HG03045 (cell line): ENCODE results near the gene RAB28.

Source experiments
- ATAC-seq: cut with Tn5 transposase; IDR thresholded peaks from one replicate; pipeline ENCODE4 v1.9.1; 2021; ENCODE audit warnings: mild to moderate bottlenecking, moderate library complexity; ENCODE audit not compliant: unreplicated experiment

RAB28 gene

GRCh38 chr4:13484122-13484748 is at the start of gene RAB28:
Gene RAB28, minus strand, starts transcription at chr4:13484340.
- ATAC-seq = peak; percentile 99

GRCh38 chr4:13531625-13531998 is 47.5 kb upstream of the RAB28 start:
- no peak for ATAC-seq

DNA sequence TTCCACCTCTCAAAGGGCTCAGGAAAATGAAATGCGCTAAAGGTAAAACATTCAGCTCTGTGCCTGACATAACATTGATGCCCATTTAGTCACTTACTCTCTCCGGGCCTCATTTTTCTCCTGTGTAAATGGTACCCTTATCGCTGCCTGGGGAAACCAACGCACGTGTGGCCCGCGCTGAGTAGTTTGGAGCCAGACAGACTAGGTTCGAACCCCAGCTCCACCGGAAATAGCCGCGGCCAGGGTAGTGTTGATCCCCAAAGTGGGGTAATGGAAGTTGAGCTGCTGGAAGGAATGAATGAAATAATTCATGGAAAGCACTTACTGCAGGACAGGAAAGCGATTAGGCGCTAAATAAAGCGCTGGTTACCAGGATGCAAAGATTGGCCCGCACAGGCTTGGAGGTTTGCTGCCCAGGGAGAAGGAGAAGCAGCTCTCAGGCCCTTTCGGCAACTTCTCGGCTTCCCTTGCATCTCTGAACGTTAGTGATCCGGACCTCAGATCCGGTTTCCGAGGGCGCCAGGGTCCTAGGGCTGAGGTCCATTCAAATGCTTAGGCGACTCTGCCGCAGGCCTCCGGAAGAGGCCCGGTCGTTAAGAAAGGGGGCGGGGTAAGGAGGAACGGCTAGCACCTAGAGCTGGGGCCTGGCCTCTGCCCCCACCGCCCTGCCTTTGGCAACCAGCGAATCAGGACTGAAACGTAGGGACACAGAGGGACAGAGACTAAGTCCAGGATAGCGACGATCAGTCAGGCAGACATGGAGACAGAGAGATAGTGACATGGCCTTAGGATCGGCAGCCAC is 46.9 kb upstream of the RAB28 start:
- ATAC-seq = no peak

- ATAC-seq = no peak
These were observed 45.2 kb upstream of the RAB28 start for GRCh38 chr4:13529128-13529919.

GRCh38 chr4:13528821-13529127 is 44.6 kb upstream of the RAB28 start:
- no peak for ATAC-seq

DNA sequence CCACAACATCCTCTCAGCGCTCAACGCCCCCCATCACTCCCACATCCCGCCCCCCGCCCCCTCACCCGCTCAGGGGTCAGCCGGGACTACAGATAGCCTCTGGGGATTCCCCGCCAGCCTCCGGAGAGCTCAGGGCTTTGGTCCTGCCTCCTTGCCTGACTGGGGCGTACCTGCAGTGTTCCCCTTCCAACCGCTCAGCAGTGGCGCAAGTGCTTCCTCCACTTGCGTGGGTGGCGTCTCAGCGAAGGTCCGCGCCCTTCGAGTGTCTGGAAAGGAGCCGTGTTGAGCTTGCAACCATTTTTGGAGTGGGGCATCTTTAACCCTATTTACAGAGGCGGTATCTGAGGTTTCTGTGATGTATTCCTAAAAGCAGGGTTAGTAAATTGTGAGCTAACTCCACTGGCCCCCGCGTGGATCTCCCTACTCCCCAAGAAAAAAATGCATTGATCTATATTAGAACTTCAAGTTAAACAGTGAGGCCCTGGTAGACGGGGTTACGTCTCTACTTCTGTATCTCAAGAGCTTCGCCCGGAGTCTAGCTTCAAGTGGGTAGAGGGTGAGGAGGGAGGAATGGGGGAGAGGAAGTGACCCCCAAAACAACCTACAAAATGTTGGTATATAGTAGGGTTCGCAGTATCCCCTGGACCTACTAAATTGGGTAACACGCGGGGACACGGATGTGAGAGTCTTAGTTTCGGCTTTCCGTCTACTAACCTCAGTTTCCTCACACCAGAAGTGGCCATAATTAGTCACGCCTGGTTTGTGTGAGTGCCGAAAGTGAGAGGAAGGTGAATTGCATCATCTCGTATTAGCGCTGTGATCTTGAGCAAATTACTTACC is 44.1 kb upstream of the RAB28 start:
- peak; percentile 56 for ATAC-seq

- no peak for ATAC-seq
These were observed 43.2 kb upstream of the RAB28 start for GRCh38 chr4:13527192-13527980.

DNA sequence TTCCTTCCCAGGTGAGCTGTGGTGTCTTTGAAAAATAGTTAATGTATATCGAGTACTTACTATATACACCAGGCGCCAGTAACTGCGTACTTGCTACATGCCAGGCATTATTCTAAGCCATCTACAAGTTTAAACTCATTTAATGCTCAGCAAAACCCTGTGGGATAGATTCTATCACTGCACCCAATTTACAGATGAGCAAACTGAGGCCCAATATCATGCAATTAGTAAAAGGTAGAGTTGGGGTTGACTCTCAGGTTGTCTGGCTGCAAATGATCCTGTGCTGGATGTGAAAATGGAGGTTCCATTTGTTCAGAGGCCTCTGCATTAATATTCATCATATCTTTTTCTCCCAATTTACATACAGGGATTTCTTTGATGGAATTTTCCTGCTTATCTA is 42.5 kb upstream of the RAB28 start:
- no peak for ATAC-seq

DNA sequence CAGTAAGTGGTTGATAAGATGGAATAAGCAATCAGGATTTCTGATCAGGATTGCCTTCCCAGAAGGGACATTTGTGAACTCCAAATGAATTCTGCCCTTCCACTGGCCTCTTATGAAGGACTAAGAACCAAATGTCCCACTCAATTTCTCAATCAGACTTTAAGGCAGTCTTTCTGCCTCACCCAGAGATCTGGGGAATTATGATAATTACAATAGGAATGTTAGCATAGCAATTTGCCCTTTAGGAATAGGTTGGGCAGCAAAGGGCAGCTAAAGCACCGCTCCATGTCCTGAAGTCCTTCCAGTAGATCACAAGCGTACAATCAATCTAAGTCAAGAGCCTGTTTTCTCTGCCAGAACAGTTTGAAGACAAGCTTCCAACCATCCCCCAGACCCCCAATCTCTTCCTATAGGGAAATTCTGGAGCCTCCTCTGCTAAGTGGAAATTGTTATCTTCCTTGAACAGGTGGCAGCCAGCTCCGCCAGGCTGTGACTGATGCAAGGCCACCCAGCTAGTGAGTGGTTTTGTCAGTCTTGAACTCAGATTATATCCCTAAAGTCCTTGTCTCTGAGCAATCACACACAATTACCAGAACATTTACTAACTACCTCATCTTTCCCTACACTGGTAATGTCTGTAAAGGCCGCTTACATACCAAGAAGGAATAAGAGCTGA is 41.6 kb upstream of the RAB28 start:
- ATAC-seq = no peak

DNA sequence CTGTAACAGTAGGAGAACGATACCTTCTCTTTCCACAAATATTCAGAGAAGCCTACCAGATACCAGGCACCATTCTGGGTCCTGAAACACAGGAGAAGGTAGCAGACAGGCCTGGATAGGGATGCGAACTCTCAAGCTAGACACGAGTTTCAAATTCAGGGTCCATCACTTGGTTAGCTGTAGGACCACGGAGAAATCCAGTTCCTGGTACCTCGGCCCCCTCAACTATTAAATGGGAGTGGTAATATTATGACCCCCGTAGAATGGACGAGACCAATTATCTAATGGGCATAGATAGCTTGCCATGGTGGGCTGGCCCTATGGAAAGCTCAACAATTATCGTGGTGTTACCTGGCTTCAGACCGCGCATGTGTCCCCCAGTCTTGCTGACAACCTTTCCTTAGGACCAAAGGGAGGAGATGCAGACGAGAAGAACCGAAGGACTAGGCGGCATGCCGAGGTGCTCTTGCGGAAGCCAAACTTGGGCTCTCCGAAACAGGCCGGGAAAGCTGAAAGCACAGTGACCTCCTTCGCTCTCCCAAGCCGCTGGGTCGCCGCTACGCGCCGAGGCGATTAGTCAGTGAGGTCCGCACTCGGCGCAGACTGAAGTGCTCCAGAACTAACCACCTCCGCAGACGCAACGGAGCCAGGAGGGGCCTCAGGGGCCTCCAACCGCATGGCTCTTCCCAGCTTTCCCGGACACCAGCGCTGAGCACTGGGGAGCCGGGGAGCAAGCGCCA is 40.5 kb upstream of the RAB28 start:
- no peak for ATAC-seq

- ATAC-seq = no peak
These were observed 39.7 kb upstream of the RAB28 start for GRCh38 chr4:13523591-13524503.

GRCh38 chr4:13523105-13523477 is 39.0 kb upstream of the RAB28 start:
- no peak for ATAC-seq

DNA sequence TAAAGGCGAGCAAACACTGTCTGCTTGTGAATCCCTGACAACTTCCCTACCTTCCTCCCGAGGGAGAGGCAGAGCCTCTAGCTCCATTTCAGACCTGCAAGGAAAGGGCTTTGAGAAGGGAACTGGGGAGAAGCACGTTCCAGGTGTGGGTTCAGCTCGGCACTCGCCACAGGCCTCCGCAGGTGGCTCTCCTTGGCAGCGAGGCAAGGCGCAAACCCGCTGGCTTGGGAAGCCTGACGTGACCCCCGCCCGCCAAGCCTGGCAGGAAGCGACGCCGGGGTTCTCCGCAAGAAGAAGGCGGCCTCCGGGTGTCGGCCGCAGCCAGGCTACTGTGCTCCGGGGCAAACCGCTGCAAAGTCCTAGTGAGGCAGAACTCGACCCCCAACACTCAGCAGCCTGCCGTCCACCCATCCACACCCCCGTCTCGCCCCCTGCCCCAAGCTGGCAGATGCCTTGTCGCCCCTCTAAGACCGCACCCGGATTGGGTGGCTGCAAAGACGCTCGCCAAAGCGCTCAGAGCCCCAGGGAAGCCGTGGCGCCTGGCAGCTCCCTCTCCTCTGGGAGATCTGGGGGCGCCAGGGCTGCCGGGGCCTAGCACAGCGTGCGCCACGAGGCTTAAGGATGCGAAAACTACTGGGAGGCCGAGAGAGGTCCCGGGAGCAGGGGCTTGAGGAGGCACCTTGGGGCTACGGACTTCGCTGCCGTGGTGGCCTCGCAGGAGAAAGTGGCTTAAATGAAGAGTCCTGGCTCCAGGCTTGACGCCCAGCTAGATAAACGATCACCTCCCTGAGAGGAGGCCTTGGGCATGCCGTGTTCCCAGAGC is 38.4 kb upstream of the RAB28 start:
- ATAC-seq = no peak

DNA sequence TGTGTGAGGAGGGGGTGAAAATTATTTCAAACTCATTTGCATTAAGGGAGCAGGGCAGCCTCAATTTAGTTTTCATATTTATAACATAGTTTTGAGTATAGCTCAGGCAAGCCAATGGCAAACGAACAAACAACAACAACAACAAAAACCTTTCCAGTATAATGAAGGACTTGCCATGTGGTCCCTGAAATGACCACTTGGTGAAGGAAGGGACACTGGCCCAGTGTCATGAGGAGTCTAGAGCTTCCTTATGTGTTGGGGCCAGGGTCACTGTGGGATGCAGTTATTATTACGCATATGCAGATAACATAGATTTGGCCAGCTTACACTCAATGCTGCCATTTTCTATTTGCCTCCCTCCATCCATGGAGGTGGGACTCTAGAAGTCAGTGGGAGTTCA is 36.9 kb upstream of the RAB28 start:
- no peak for ATAC-seq

GRCh38 chr4:13516315-13516860 is 32.2 kb upstream of the RAB28 start:
- no peak for ATAC-seq

DNA sequence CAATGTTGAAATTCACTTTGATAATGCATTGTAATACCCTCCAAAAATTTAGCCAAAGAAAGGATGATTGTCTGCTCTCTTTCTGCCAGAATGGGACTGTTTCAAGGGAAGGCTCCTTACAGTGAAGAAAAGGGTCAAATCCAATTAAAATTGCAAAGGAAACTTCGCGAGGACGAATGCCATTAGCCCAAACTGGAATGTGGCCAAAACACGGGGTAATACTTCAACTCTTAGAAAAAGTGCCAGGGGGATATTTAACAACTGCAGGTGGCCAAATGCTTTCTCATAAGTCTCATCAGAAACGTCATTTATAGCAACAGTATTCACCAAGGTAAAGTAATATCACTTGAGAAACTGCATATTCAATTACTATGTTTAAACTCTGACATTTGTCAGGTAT is 31.1 kb upstream of the RAB28 start:
- no peak for ATAC-seq

DNA sequence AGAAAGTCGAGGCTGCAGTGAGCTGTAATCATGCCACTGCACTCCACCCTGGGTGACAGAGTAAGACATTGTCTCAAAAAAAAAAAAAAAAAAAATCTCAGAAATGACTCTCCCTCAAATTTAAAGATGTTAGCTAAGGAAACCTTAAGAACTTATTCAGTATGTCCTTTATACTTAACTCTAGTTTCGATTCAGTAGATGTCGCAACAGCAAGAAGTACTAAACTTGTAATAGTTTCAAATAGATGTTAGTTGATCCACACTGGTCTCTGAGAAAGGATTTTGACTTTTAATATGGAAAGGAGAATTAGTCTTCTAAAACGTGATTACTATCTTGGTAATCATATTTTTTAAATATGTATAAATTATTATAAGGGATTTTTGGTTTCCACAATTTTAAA is 30.6 kb upstream of the RAB28 start:
- no peak for ATAC-seq
